Measurements from ENCODE around the gene UBL7. TPM values are rescaled to one million over a fixed set of nuclear protein-coding genes. Genes with fewer than 3 reads are reported as not detected.

UBL7 gene
- total and polyA plus RNA-seq, 10 of the 15 experiments (the other 5 are each of a cell fraction or from before 2014, with no cell fraction given), result 25.9 to 145 (median 90.1) TPM

- TF ChIP-seq ZNF687 (IDR thresholded peaks at IDR 0.05) (peak; percentile 84), PAX8 (IDR thresholded peaks at IDR 0.05) (no peak), BCL11A (IDR thresholded peaks at IDR 0.05; ENCODE audit: low read depth, low read length) (peak; percentile 74), ZBTB33 (IDR thresholded peaks at IDR 0.05) (no peak), ATF7 (IDR thresholded peaks at IDR 0.05; ENCODE audit: low read depth) (peak; percentile 38; the same call in 1 of the 2 replicates), NR2F1 (conservative IDR thresholded peaks at IDR 0.05) (peak; percentile 88), IKZF2 (IDR thresholded peaks at IDR 0.05) (peak; percentile 94 to 96; a peak in 3 of 4 replicates), CBX3 (IDR thresholded peaks at IDR 0.05; ENCODE audit: borderline replicate concordance, low read depth) (no peak), BMI1 (IDR thresholded peaks at IDR 0.05; ENCODE audit: borderline replicate concordance) (peak; percentile 21; the same call in 1 of the 2 replicates), SP1 (IDR thresholded peaks at IDR 0.05; ENCODE audit: low read depth, low read length) (peak; percentile 78), EGR1 (IDR thresholded peaks at IDR 0.05; ENCODE audit: borderline replicate concordance in 1 of 2, low read depth in 2 of 2, low read length in 2 of 2) (0 out of 3 replicates have a peak, but pooled peaks of 1 of the 2 experiments have one; percentile 3), EED (IDR thresholded peaks at IDR 0.05; ENCODE audit: low read depth) (peak; percentile 85), SUZ12 (IDR thresholded peaks at IDR 0.05; ENCODE audit: unreplicated experiment) (no peak), RUNX3 (IDR thresholded peaks at IDR 0.05; ENCODE audit: low read length) (no peak), NBN (IDR thresholded peaks at IDR 0.05) (peak; percentile 76; the same call in 1 of the 2 replicates), ZNF384 (IDR thresholded peaks at IDR 0.05; ENCODE audit: borderline replicate concordance, low read depth, low read length) (no peak), SPI1 (IDR thresholded peaks at IDR 0.05; ENCODE audit: borderline replicate concordance, insufficient read depth, low read depth, low read length) (peak; percentile 89), BHLHE40 (IDR thresholded peaks at IDR 0.05; ENCODE audit: borderline replicate concordance in 1 of 2, low read depth in 2 of 2, low read length in 1 of 2) (peak in 1 of 2 experiments; percentile 66; a peak in 2 of 4 replicates), RB1 (IDR thresholded peaks at IDR 0.05; ENCODE audit: borderline replicate concordance) (0 out of 2 replicates have a peak, but pooled peaks have one; percentile 39), MXI1 (IDR thresholded peaks at IDR 0.05; ENCODE audit: low read depth, low read length) (peak; percentile 60), DPF2 (IDR thresholded peaks at IDR 0.05) (peak; percentile 65; the same call in 1 of the 2 replicates), IKZF1 (conservative IDR thresholded peaks at IDR 0.05) (peak; percentile 94)
- TF ChIP-seq, protein P1, sequence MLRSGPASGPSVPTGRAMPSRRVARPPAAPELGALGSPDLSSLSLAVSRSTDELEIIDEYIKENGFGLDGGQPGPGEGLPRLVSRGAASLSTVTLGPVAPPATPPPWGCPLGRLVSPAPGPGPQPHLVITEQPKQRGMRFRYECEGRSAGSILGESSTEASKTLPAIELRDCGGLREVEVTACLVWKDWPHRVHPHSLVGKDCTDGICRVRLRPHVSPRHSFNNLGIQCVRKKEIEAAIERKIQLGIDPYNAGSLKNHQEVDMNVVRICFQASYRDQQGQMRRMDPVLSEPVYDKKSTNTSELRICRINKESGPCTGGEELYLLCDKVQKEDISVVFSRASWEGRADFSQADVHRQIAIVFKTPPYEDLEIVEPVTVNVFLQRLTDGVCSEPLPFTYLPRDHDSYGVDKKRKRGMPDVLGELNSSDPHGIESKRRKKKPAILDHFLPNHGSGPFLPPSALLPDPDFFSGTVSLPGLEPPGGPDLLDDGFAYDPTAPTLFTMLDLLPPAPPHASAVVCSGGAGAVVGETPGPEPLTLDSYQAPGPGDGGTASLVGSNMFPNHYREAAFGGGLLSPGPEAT (IDR thresholded peaks at IDR 0.05; ENCODE audit: low read depth), result peak; percentile 83
These were observed 63.5 kb downstream of the UBL7 start (continued) for GRCh38 chr15:74397239-74398068.

Data from GM12878 (cell line).